Spleen (tissue), 11 donors: ENCODE results near the gene SLC18A3. TPM values are rescaled to one million over a fixed set of nuclear protein-coding genes. Genes with fewer than 3 reads are reported as not detected.

Experiments
- DNase-seq: peaks from one replicate; pipeline ENCODE4 v3.0.0-alpha.2; 2020
- H3K27ac ChIP-seq, 8 donors: fragments of 200-600 bp; sonication (generic) in 7 of 8; 1 replicate in 4 of 8; 2 replicates in 4 of 8; pipeline versions ENCODE4 v1.5.0 to v1.8.0; 2016 to 2021; ENCODE audit warnings: inconsistent platforms in 4 of 8, mild to moderate bottlenecking in 4 of 8, moderate library complexity in 1 of 8
- H3K27me3 ChIP-seq, 7 donors: fragments of 200-600 bp; sonication (generic) in 6 of 7; replicated peaks in 1 of 7; 1 replicate in 4 of 7; 2 replicates in 3 of 7; pipeline versions ENCODE4 v1.5.0 to v1.8.0; 2016 to 2021; ENCODE audit warnings: inconsistent platforms in 3 of 7, mild to moderate bottlenecking in 1 of 7
- H3K36me3 ChIP-seq, 6 donors: fragments of 200-600 bp; sonication (generic) in 5 of 6; 1 replicate in 4 of 6; 2 replicates in 2 of 6; pipeline versions ENCODE4 v1.5.0 to v1.8.0; 2016 to 2021; ENCODE audit warnings: inconsistent platforms in 2 of 6
- H3K4me1 ChIP-seq, 6 donors: fragments of 200-600 bp; sonication (generic) in 5 of 6; 1 replicate in 3 of 6; 2 replicates in 3 of 6; pipeline versions ENCODE4 v1.5.0 to v1.8.0; 2016 to 2021; ENCODE audit warnings: inconsistent platforms in 3 of 6
- H3K4me3 ChIP-seq, 8 donors: fragments of 200-600 bp; sonication (generic) in 7 of 8; 1 replicate in 4 of 8; 2 replicates in 4 of 8; pipeline versions ENCODE4 v1.5.0 to v1.8.0; 2016 to 2021; ENCODE audit warnings: inconsistent platforms in 4 of 8, mild to moderate bottlenecking in 4 of 8, moderate library complexity in 2 of 8
- H3K9me3 ChIP-seq, 8 donors: fragments of 200-600 bp; sonication (generic) in 7 of 8; 1 replicate in 4 of 8; 2 replicates in 4 of 8; pipeline versions ENCODE4 v1.5.0 to v1.8.0; 2016 to 2021; ENCODE audit warnings: inconsistent platforms in 4 of 8
- CTCF ChIP-seq, 11 experiments: fragments of 200-600 bp in 7 of 11; fragments of 450-650 bp in 4 of 11; sonication (generic) in 4 of 11; IDR thresholded peaks in 8 of 11; conservative IDR thresholded peaks in 3 of 11; 1 replicate in 7 of 11; 2 replicates in 4 of 11; pipeline versions ENCODE4 v1.4.0 to v1.8.0; 2016 to 2021; ENCODE audit warnings: antibody characterized with exemption in 11 of 11, inconsistent platforms in 4 of 11, mild to moderate bottlenecking in 1 of 11
- POLR2A ChIP-seq, 3 donors: fragments of 450-650 bp; IDR thresholded peaks; one replicate each; pipeline ENCODE4 v1.5.1; 2017; ENCODE audit warnings: antibody characterized with exemption in 3 of 3, mild to moderate bottlenecking in 1 of 3
- POLR2AphosphoS5 ChIP-seq, 3 donors: sonication (generic); formaldehyde crosslinking; IDR thresholded peaks; one replicate each; pipeline ENCODE4 v1.5.1; 2017; ENCODE audit warnings: antibody characterized with exemption in 3 of 3
- WGBS, 5 donors: extraction: QIAGEN DNeasy Blood & Tissue Kit in 3 of 5; methylation state at CpG; one replicate each; pipeline versions ENCODE4 v1.1.5 to v1.1.7; 2013 to 2018; 5-methylcytosine and 5-hydroxymethylcytosine counted together
- intact Hi-C: fragments of 100-400 bp; cut with DNase I; formaldehyde crosslinking; loops from one replicate; pipeline ENCODE4 v1.15.0; 2023; ENCODE audit warnings: low total_unique reads
- polyA plus RNA-seq, 3 donors: library from polyadenylated mRNA; stranded (reverse); fragments of 200-250 nt; gene quantifications; one replicate each; pipeline ENCODE4 v1.2.1, GENCODE V29; 2013
- total RNA-seq, 7 donors: library from RNA; depleted of rRNA in 3 of 7; stranded (reverse); fragments of >200 nt in 3 of 7; fragmentation: NEBNext Ultra II Directional in 4 of 7; extraction: Animal tissue kit (Norgen Biotek cat#: 25700) in 4 of 7; gene quantifications; one replicate each; pipeline versions ENCODE4 v1.1.0 to v1.2.1, GENCODE V29; 2016 to 2021
- donor health status: healthy with polysubstance abuse.
- donor health status: DM: no; HTN: no; CAD: no; lungs with moderate emphysema.
- donor health status: DM: no; HTN: no; CAD: no.
- donor health status: Bipolar disorder and iron deficiency.
- donor health status: healthy.
- donor health status: DM: no; HTN: no; CAD: no.
- donor health status: DM: yes; HTN: yes; CAD: no.

Gene SLC18A3
- total and polyA plus RNA-seq, 10 donors = not detected

- intact Hi-C loops = no loop called here
- TF ChIP-seq POLR2AphosphoS5 (IDR thresholded peaks at IDR 0.05) = no peak
- no peak for TF ChIP-seq POLR2A (IDR thresholded peaks at IDR 0.05)
- no peak for TF ChIP-seq CTCF (IDR thresholded peaks at IDR 0.05 in 8 of 11, conservative IDR thresholded peaks at IDR 0.05 in 3 of 11)
- H3K36me3 ChIP-seq = no peaks in the 10 kb centered on the region
- WGBS, 5 donors = 67 to 79% (median 77%) methylated on average over 4 of the region's 4 CpGs
- no peaks in the 10 kb centered on the region for H3K9me3 ChIP-seq
- no peak overlapping the region for H3K4me3 ChIP-seq
- H3K27ac ChIP-seq = no peak overlapping the region
- peaks cover 0 to 62% (median 16%) of the 10 kb centered on the region in 7 donors for H3K27me3 ChIP-seq
- H3K4me1 ChIP-seq = peaks cover 0 to 8% (median 3%) of the 10 kb centered on the region in 6 donors
- peak; percentile 10 for DNase-seq
These were observed 37.4 kb downstream of the SLC18A3 start for GRCh38 chr10:49647554-49647953.

- peak; percentile 37 for DNase-seq
- Histone ChIP-seq H3K36me3 (no peaks in the 10 kb centered on the region), H3K27me3 (peaks cover 0 to 62% (median 9%) of the 10 kb centered on the region in 7 donors), H3K4me1 (peaks cover 0 to 8% (median 3%) of the 10 kb centered on the region in 6 donors), H3K27ac (no peak overlapping the region), H3K4me3 (no peak overlapping the region), H3K9me3 (no peaks in the 10 kb centered on the region)
- 69 to 73% (median 71%) methylated on average over 18 of the region's 18 CpGs for WGBS, 5 donors
- TF ChIP-seq CTCF (IDR thresholded peaks at IDR 0.05 in 8 of 11, conservative IDR thresholded peaks at IDR 0.05 in 3 of 11) (no peak), POLR2A (IDR thresholded peaks at IDR 0.05) (no peak), POLR2AphosphoS5 (IDR thresholded peaks at IDR 0.05) (no peak)
- intact Hi-C loops = no loop called here
These were observed 38.1 kb downstream of the SLC18A3 start for GRCh38 chr10:49647985-49648795.

GRCh38 chr10:49649294-49649693 lies 39.2 kb downstream of the SLC18A3 start:
- intact Hi-C loops = no loop called here
- H3K9me3 ChIP-seq = no peaks in the 10 kb centered on the region
- H3K4me1 ChIP-seq = peaks cover 0 to 8% (median 3%) of the 10 kb centered on the region in 6 donors
- H3K36me3 ChIP-seq = no peaks in the 10 kb centered on the region
- no peak overlapping the region for H3K27ac ChIP-seq
- no peak overlapping the region for H3K4me3 ChIP-seq
- TF ChIP-seq POLR2AphosphoS5 (IDR thresholded peaks at IDR 0.05) = no peak
- no peak for TF ChIP-seq POLR2A (IDR thresholded peaks at IDR 0.05)
- TF ChIP-seq CTCF (IDR thresholded peaks at IDR 0.05 in 8 of 11, conservative IDR thresholded peaks at IDR 0.05 in 3 of 11) = no peak
- 9 to 14% (median 10%) methylated on average over 15 to 17 of the region's 17 CpGs for WGBS, 5 donors
- H3K27me3 ChIP-seq = peaks cover 0 to 56% (median 0%) of the 10 kb centered on the region in 7 donors
- DNase-seq = no peak

GRCh38 chr10:49649936-49650723 lies 40.0 kb downstream of the SLC18A3 start:
- H3K27me3 ChIP-seq = peaks cover 0 to 61% (median 0%) of the 10 kb centered on the region in 7 donors
- WGBS, 5 donors = 53 to 61% (median 56%) methylated on average over 8 of the region's 8 CpGs
- H3K4me3 ChIP-seq = no peak overlapping the region
- H3K27ac ChIP-seq = no peak overlapping the region
- TF ChIP-seq POLR2AphosphoS5 (IDR thresholded peaks at IDR 0.05) = no peak
- no peak for TF ChIP-seq CTCF (IDR thresholded peaks at IDR 0.05 in 8 of 11, conservative IDR thresholded peaks at IDR 0.05 in 3 of 11)
- no peak for TF ChIP-seq POLR2A (IDR thresholded peaks at IDR 0.05)
- intact Hi-C loops = no loop called here
- H3K9me3 ChIP-seq = no peaks in the 10 kb centered on the region
- H3K4me1 ChIP-seq = peaks cover 0 to 8% (median 3%) of the 10 kb centered on the region in 6 donors
- H3K36me3 ChIP-seq = no peaks in the 10 kb centered on the region
- no peak for DNase-seq
